NCI-H1105 treated with DMSO at 0.1 percent for 48 hours (cell line): ENCODE data around the gene MOB1A.
A peak's percentile ranks its signal among the peaks of the same experiment; 100 is the strongest.
"Not testable (repeated sequence)": the region's sequence is repeated elsewhere in the genome, so short reads cannot be mapped to it uniquely, and the experiment has no call there.

ENCODE experiments used
- DNase-seq: peaks from one replicate; lab custom pipeline; 2025; lab: John Stamatoyannopoulos, UW

MOB1A gene

DNA sequence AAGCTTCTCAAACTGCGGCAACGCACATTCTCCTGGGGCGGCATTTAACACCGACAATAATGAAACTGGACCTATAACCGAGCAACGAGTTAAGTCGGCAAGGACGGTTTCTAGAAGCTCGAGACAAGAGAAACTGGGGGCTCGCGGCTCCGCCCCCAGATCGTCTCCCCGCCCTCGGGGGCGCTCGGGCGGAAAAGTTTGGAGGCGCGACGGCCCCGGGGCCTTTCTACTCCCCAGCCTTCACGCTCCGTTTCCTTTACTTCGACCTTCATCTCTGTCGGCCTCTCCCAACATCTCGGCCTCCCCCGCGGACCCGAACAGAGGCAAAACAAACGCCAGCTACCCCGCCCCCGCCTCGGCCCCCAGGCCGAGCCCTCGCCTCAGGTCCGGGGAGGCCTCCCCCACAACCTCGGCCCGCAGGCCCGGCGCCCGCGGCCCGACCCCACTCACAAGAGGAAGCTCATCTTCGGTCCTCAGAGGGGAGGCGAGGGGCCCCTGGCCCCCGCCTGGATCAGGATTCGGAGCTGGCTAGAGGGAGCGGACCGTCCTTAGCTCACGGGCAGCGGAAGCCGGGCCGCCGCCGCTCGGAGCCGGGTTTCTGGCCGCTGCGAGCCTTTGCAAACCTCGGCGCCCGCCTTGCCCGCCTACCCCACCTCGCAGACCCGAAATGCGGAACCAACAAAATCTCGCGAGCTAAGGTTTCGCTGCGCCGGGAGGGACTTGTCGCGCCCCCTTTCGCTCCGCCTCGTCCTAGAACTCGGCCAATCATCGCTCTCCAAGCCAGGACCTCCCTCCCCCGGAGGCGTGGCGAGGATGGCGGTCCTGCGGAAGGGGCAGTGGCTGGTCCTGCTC lies at the start of gene MOB1A:
TSS of gene MOB1A (minus strand) at position 669 of the 852 bp plus-strand sequence. CDS start at position 464, 205 bp downstream.
- peak; percentile 95 for DNase-seq

- no peak for DNase-seq
Observed at GRCh38 chr2:74227646-74228045, 49.0 kb upstream of the MOB1A start.

DNA sequence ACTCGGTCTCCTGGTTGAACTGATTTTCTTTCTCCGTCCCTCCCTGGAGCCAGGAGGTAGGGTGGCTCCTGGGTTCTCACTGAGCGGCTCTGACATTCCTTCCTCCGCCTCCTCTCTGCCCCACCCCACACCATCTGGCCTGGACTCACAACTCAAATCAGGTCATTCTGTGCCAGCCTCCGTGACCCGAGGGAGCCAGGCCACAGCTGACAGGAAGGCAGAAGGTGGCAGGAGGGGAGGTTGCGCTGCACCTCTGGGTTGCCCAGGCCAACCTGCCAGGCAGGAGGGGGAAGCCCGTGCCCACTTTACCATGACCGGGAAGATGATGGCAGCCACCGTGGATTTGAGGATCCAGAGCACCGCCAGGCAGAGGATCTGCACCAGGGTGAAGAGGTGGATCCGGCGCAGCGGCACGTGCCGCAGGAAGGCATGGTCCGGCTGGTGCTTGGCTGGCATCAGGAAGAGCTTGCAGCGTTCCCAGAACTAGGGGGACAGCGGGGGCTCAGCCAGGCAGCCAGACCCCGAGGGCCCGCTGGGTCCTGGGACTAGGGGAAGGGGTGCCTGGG lies 48.1 kb upstream of the MOB1A start:
- no peak for DNase-seq

DNA sequence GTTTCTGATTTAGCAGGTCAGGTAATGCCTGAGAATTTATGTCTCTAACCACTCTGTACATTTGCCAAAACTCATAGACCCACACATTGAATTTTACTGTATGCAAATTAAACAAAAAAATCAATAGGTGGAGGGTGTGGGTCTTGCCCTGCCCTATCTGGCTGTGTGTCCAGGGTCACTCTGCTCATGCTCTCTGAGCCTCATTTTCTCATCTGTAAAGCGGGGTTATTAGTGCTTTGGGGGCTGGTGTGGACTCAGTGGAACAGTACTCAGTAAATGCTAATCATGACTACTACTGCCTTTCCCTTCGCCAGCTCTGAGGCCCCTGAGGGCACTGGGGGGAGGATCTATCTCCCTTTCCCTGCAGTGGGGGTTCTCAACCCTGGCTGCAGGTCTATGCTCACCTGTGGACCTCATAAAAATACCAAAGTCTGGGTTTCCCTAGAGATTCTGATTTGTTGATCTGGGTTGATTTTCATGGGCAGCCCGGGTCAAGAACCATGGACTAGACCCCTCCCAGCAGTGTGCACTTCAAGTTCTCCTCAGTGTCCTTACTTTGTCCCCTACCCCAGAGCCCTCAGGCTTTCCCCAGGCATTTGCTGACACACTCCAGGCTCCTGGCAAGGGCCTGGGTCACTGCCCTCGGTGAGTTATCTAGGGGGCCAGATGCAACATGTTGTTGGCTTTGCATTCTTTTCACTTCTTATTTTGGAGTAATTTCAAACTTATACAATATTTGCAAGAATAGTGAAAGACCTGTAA lies 47.2 kb upstream of the MOB1A start:
- DNase-seq: no peak

DNA sequence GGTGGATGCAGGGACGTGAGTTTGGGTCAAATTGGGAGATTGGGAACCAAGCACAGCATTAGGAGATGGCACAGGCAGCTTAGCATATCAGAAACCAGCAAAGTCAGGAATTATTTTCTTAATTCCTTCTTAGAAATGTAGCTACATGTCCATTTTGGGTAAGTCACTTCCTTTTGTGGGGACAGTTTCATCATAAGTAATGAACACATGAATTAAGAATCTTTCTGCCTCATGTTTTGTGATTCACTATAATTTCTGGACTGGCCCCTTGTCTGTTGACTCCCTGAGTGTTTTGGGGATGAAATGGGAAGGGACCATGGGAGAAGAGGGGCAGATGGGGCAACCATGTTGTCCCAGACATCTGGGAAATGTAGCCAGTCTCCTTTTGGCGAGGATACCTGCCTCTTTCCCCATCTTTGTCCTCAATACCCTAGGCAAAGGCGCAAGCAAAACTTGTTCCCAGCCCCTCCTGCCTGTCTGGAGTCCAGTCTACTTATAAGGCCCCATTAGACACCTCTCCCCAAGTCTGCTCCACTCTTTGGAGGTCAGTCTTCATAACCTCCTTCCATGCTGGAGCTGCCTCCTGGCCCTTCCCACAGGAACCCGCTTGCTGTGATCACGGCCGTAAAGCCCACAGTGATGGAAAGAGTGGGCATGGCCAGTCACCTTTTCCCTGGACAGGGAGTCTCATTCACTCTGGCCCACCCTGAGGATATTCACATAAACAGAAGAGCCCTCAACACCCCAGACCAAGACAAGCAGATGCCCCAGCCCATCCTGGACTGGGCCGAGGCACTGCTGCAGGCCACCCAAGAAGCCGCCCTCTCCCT lies 45.5 kb upstream of the MOB1A start:
- DNase-seq: no peak

- no peak for DNase-seq
Observed at GRCh38 chr2:74222300-74222650, 43.6 kb upstream of the MOB1A start.

DNA sequence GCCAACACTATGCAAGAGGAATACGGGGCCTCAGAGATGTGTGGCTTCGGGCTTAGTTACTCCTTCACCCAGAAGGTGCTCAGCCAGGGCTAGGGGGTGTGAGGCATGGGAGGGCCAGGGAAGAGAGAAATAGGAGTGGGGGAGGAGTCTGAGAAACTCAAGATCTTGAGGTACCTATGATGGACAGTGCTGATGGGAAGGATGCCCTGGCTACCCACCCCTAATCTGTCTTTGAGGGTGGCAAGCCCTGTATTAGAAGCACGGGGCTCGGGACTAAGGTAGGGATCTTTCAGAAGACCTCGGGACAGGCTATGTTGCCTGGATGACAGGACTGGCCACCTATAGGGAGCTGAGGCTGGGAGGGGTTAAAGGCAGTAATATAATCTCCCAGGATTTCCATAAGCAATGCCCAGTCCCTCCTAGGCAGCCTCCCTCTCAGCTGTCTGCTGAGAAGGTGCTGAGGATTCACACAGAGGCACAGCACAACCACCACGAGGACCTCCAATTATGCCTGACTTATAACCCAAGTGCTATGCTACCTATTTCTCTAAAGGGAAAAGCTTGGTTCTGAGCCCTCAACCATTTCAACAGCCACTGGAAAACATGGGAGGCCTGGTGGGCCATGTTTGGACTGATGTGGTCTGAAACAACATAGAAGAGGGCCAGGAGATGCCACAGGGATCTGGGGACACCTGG lies 43.1 kb upstream of the MOB1A start:
- no peak for DNase-seq

- no peak for DNase-seq
Observed at GRCh38 chr2:74221091-74221490, 42.4 kb upstream of the MOB1A start.

DNA sequence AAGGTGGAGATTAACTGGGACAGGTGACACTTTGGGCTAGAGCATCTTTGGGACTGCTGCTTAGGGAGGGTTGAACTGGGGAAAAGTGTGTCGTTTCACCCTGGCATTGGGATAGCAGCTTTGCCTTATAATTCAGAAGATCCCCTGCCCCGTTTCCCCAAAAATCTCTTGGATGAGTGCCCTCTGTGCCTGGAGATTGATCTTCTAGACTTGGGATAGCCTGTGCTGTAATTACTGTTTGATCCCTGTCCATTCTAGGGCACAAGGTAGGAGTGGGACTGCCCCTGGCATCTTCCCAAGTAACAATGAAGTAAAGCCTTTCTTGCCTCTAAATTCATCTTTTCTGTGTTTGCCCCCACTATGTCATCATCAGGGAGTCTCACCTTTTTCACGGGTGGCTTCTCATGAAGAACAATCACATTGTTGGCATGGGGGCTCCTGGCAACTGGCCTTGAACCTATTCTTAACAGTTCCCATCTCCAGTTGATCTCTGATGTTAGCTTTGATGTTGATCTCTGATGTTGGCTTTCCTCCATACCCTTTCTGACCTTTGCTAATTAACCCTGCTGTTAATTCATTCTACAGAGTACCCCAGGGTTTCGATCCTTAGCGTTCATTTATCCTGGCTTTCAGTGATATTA lies 41.3 kb upstream of the MOB1A start:
- no peak for DNase-seq

DNA sequence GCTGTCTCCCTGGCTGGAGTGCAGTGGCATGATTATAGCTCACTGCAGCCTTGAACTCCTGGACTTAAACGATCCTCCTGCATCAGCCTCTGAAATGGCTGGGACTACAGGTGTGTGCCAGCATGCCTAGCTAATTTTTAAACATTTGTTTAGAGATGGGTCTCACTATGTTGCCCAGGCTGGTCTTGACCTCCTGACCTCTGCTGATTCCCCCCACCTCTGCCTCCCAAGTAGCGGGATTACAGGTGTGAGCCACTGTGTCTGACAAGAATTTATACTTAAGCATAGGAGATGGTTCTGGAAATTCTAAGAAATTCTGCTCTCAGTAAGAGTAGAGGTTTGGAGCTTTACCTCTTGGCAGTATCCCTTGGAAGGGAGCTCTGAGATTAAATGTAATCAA lies 38.0 kb upstream of the MOB1A start:
- DNase-seq: no peak

- DNase-seq: not testable (repeated sequence)
Observed at GRCh38 chr2:74215771-74216170, 37.1 kb upstream of the MOB1A start.

DNA sequence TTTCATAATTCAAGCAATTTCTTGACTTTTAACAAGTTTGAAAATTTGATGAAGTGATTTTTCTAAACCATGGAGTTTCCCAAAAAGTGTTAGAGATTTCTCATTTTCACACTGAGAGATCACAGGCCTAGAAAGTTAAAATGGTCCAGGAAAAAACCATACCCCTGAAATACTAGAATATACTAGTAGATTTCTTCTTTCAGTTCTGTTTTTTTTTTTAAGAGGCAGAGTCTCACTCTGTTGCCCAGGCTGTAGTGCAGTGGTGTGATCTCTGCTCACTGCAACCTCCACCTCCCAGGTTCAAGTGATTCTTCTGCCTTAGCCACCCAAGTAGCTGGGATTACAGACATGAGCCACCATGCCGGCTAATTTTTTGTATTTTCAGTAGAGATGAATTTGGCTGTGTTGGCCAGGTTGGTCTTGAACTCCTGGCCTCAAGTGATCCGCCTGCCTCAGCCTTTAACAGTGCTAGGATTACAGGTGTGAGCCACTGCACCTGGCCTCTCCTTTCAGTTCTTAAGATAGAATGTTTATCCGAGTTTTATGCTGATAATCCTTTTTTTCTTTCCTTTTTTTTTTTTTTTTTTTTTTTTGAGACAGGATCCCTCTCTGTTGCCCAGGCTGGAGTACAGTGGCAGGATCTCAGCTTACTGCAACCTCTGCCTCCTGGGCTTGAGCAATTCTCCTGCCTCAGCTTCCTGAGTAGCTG lies 34.2 kb upstream of the MOB1A start:
- DNase-seq: no peak

DNA sequence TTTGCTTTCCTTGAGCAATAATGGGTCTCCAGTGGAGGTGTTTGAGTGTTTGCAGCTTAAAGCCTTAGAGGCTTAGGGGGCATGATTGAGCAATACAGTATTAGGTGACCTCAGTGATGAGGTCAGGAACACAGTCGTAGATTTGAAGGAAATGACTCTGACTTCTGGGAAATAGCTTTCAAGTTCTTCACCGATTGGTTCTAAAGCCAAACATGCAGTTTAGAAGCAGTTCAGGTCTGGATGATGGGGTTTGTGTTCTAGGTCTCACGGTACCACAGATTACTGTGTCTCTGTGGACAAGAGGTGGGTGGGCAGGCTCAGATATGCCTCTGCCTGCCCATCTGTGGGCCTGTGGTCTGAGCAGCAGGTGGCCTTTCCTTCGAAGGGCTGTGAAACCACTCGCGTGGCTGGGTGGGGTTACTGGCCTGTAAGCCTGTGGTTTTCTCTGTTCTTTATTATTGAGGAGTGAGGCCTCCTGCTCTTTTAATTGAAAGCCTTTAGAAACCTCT lies 27.6 kb upstream of the MOB1A start:
- DNase-seq: no peak

GRCh38 chr2:74205596-74205995 lies 26.9 kb upstream of the MOB1A start:
- no peak for DNase-seq

DNA sequence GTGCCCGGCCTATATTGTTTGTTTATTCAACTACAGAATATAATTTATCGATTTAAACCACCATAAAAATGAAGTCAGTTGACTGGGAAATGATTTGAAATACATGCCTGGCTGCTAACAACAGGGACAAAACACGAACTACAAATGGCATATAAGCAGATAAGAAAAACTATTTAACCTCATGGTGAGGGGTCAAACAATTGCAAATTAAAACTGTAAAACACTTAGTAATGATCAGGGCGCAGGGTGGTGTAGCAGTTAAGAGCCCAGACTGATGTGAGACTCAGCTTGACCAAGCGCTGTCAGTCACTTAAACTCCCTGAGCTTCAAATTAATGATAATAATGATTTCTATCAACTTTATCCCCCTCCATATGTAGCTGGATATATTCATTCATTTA lies 26.4 kb upstream of the MOB1A start:
- DNase-seq: no peak

- DNase-seq: no peak
Observed at GRCh38 chr2:74204436-74204835, 25.8 kb upstream of the MOB1A start.

DNA sequence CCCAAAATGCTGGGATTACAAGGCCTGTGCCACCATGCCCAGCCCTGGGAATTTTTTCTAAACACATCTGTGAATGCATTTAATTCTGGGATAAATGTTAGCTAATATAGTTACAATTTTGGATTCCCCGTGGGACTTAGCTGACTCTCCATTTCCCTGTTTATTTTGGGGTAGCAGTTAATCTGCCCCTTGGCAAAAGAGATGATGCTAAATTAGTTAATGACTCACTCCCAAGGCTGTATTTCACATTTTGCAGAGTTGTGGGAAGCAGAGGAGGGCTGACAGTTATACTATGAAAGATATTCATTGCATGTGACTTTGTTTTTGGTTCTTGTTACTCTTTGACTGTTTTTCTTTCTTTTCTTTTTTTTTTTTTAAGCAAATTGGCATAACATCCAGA lies 22.9 kb upstream of the MOB1A start:
- DNase-seq: no peak

DNA sequence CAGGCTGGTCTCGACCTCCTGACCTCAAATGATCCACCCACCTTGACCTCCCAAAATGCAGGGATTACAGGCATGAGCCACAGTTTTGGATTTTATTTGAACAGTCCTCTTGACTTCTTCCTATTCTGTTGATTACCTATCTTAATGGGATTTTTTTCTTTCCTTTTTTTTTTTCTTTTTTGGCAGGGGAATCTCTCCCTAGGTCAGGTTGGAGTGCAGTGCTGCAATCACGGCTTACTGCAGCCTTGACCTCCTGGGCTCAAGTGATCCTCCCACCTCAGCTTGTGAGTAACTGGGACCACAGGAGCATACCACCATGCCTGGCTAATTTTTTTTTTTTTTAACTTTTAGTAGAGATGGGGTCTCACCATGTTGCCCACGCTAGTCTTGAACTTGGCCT lies 22.5 kb upstream of the MOB1A start:
- DNase-seq: no peak

DNA sequence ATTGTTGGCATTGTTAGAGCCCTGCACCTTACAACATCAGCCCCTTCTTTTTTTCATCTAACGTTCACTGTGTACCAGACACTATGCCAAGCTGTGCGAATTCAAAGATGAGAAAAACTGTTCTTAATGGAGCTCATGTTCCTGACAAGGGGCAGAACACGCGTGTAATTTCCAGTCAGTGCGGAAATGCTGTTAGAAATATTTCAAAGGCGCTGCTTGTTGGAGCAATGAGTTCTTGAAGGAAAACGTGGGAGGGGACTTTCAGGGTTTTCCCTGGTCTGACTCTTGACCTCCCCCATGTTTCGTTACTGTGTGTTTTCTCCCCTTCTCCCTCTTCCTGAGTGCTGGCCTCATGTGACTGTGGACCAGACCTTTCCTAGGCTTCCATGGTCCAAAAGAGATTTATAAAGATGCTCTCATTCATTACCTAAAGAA lies 21.2 kb upstream of the MOB1A start:
- DNase-seq: no peak

DNA sequence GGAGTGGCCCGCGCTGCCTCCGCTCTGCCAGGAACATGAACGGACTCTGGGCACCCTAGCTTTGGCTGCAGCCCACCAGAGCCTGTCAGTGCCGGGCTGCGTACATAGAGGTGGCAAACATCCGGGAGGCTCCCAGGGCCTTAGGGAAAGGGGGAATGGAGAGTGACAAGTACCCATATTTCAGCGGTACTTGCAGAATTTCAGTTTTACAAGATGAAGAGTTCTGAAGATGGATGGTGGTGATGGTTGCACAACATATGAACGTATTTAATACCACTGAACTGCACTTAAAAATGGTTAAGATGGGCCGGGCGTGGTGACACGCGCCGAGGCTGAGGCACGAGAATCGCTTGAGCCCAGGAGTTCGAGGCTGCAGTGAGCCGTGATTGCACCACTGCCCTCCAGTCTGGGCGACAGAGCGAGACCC lies 20.6 kb upstream of the MOB1A start:
- no peak for DNase-seq
